ENCODE results near the gene MFAP4. TPM values are rescaled to one million over a fixed set of nuclear protein-coding genes. Genes with fewer than 3 reads are reported as not detected.

The MFAP4 gene
- total RNA-seq, 1 experiment from 2014 or later = not detected

- CTCF ChIA-PET = no interaction called here
- no peaks in the 10 kb centered on the region for H3K79me2 ChIP-seq (ENCODE audit: low read depth)
- POLR2A ChIA-PET (ENCODE audit: unreplicated experiment) = no interaction called here
- no peaks in the 10 kb centered on the region for H3K9me3 ChIP-seq (ENCODE audit: insufficient read depth, low read depth)
- no TSS peak for BruUV-seq (replicated peaks)
- no peak for DNase-seq
- H3K27ac ChIP-seq = no peak overlapping the region
- H3K4me3 ChIP-seq = no peak overlapping the region
- TF ChIP-seq CTCF (conservative IDR thresholded peaks at IDR 0.05) (no peak), EZH2 (IDR thresholded peaks at IDR 0.05; ENCODE audit: low read depth) (no peak)
- no peaks in the 10 kb centered on the region for H3K9me2 ChIP-seq (ENCODE audit: insufficient read depth)
- no peaks in the 10 kb centered on the region for H3K4me1 ChIP-seq (replicated peaks; ENCODE audit: insufficient read depth)
- intact Hi-C loops (cut with micrococcal nuclease; ENCODE audit: unreplicated experiment) = no loop called here
- no peaks in the 10 kb centered on the region for H3K36me3 ChIP-seq (ENCODE audit: low read depth)
- H4K20me1 ChIP-seq (ENCODE audit: insufficient read depth) = no peaks in the 10 kb centered on the region
- H3K27me3 ChIP-seq (ENCODE audit: insufficient read depth, low read depth) = no peaks in the 10 kb centered on the region
- no peak overlapping the region for H3K4me2 ChIP-seq
- 0 out of 2 replicates have a peak, but pooled peaks cover 4% of the 10 kb centered on the region for H3F3A ChIP-seq (ENCODE audit: insufficient read depth, low read depth)
- no peak overlapping the region for H2AFZ ChIP-seq
Observed at GRCh38 chr17:19421926-19422325, 34.9 kb upstream of the MFAP4 start.

- intact Hi-C loops (cut with micrococcal nuclease; ENCODE audit: unreplicated experiment) = no loop called here
- BruUV-seq (replicated peaks) = no TSS peak
- no peak for DNase-seq
- POLR2A ChIA-PET (ENCODE audit: unreplicated experiment) = no interaction called here
- CTCF ChIA-PET = no interaction called here
- TF ChIP-seq CTCF (conservative IDR thresholded peaks at IDR 0.05) (no peak), EZH2 (IDR thresholded peaks at IDR 0.05; ENCODE audit: low read depth) (no peak)
- 0 out of 2 replicates have a peak, but pooled peaks cover 4% of the 10 kb centered on the region for H3F3A ChIP-seq (ENCODE audit: insufficient read depth, low read depth)
- H3K4me2 ChIP-seq = no peak overlapping the region
- no peaks in the 10 kb centered on the region for H3K9me2 ChIP-seq (ENCODE audit: insufficient read depth)
- no peaks in the 10 kb centered on the region for H3K4me1 ChIP-seq (replicated peaks; ENCODE audit: insufficient read depth)
- no peak overlapping the region for H2AFZ ChIP-seq
- no peaks in the 10 kb centered on the region for H3K79me2 ChIP-seq (ENCODE audit: low read depth)
- no peaks in the 10 kb centered on the region for H3K36me3 ChIP-seq (ENCODE audit: low read depth)
- H3K4me3 ChIP-seq = no peak overlapping the region
- H3K27me3 ChIP-seq (ENCODE audit: insufficient read depth, low read depth) = no peaks in the 10 kb centered on the region
- H4K20me1 ChIP-seq (ENCODE audit: insufficient read depth) = no peaks in the 10 kb centered on the region
- no peak overlapping the region for H3K27ac ChIP-seq
- no peaks in the 10 kb centered on the region for H3K9me3 ChIP-seq (ENCODE audit: insufficient read depth, low read depth)
Observed at GRCh38 chr17:19421219-19421618, 34.2 kb upstream of the MFAP4 start.

GRCh38 chr17:19418251-19418992, 31.4 kb upstream of the MFAP4 start:
- Histone ChIP-seq H3K4me3 (no peak overlapping the region), H3K27ac (no peak overlapping the region), H3K4me1 (replicated peaks; ENCODE audit: insufficient read depth) (no peaks in the 10 kb centered on the region), H3K9me2 (ENCODE audit: insufficient read depth) (no peaks in the 10 kb centered on the region), H3K36me3 (ENCODE audit: low read depth) (no peaks in the 10 kb centered on the region), H4K20me1 (ENCODE audit: insufficient read depth) (no peaks in the 10 kb centered on the region), H3K27me3 (ENCODE audit: insufficient read depth, low read depth) (no peaks in the 10 kb centered on the region), H3K4me2 (no peak overlapping the region), H3K9me3 (ENCODE audit: insufficient read depth, low read depth) (no peaks in the 10 kb centered on the region), H3K79me2 (ENCODE audit: low read depth) (no peaks in the 10 kb centered on the region), H3F3A (ENCODE audit: insufficient read depth, low read depth) (0 out of 2 replicates have a peak, but pooled peaks cover 4% of the 10 kb centered on the region), H2AFZ (no peak overlapping the region)
- no peak for TF ChIP-seq CTCF (conservative IDR thresholded peaks at IDR 0.05)
- TF ChIP-seq EZH2 (IDR thresholded peaks at IDR 0.05; ENCODE audit: low read depth) = no peak
- intact Hi-C loops (cut with micrococcal nuclease; ENCODE audit: unreplicated experiment) = no loop called here
- DNase-seq = peak; percentile 14 to 37
- no TSS peak for BruUV-seq (replicated peaks)
- POLR2A ChIA-PET (ENCODE audit: unreplicated experiment) = no interaction called here
- CTCF ChIA-PET = no interaction called here

All from PC-9 (cell line).